Upper lobe of left lung (tissue), 6 donors: ENCODE measurements around the gene IQCM. TPM values are rescaled to one million over a fixed set of nuclear protein-coding genes. Genes with fewer than 3 reads are reported as not detected.
A peak's percentile ranks its signal among the peaks of the same experiment; 100 is the strongest.

ENCODE experiments used
- ATAC-seq, 2 donors: fragments of 200-7000 bp; cut with Tn5 transposase; one replicate each; pipeline ENCODE4 v1.9.1; 2022; ENCODE audit warnings: mild to moderate bottlenecking in 2 of 2, moderate library complexity in 2 of 2; ENCODE audit not compliant: low FRiP score in 2 of 2
- DNase-seq, 2 donors: peaks; one replicate each; pipeline ENCODE4 v3.0.0-alpha.2; 2019 to 2020
- H3K27ac ChIP-seq, 4 donors: fragments of 200-600 bp; sonication (generic); one replicate each; pipeline ENCODE4 v1.5.1; 2016 to 2019
- H3K27me3 ChIP-seq, 4 donors: fragments of 200-600 bp; sonication (generic); one replicate each; pipeline ENCODE4 v1.5.1; 2017 to 2019
- H3K36me3 ChIP-seq, 4 donors: fragments of 200-600 bp; sonication (generic); one replicate each; pipeline ENCODE4 v1.5.1; 2016 to 2019
- H3K4me1 ChIP-seq, 4 donors: fragments of 200-600 bp; sonication (generic); one replicate each; pipeline ENCODE4 v1.5.1; 2018 to 2019
- H3K4me3 ChIP-seq, 4 donors: fragments of 200-600 bp; sonication (generic); one replicate each; pipeline ENCODE4 v1.5.1; 2017 to 2019; ENCODE audit warnings: mild to moderate bottlenecking in 2 of 4, moderate library complexity in 1 of 4
- H3K9me3 ChIP-seq, 4 donors: fragments of 200-600 bp; sonication (generic); one replicate each; pipeline ENCODE4 v1.5.1; 2018 to 2019
- CTCF ChIP-seq, 6 experiments: fragments of 450-650 bp in 4 of 6; fragments of 200-600 bp in 2 of 6; sonication (generic) in 2 of 6; IDR thresholded peaks; one replicate each; pipeline ENCODE4 v1.5.1; 2016 to 2019; ENCODE audit warnings: antibody characterized with exemption in 6 of 6
- EP300 ChIP-seq, 4 donors: sonication (generic); formaldehyde crosslinking; IDR thresholded peaks; one replicate each; pipeline ENCODE4 v1.5.1; 2017; ENCODE audit warnings: antibody characterized with exemption in 4 of 4, control low read depth in 2 of 4
- POLR2A ChIP-seq, 4 donors: fragments of 450-650 bp; IDR thresholded peaks; one replicate each; pipeline ENCODE4 v1.5.1; 2016 to 2017; ENCODE audit warnings: antibody characterized with exemption in 4 of 4, mild to moderate bottlenecking in 2 of 4
- POLR2AphosphoS5 ChIP-seq, 2 donors: sonication (generic); formaldehyde crosslinking; IDR thresholded peaks; one replicate each; pipeline ENCODE4 v1.5.1; 2017; ENCODE audit warnings: antibody characterized with exemption in 2 of 2
- WGBS, 2 donors: methylation state at CpG; one replicate each; pipeline ENCODE4 v1.1.5; 2017 to 2018; 5-methylcytosine and 5-hydroxymethylcytosine counted together
- total RNA-seq, 6 donors: library from RNA; depleted of rRNA in 4 of 6; stranded (reverse); fragments of >200 nt in 4 of 6; gene quantifications; one replicate each; pipeline versions ENCODE4 v1.1.0 to v1.2.1, GENCODE V29; 2016 to 2021
- donor health status: DM: no; HTN: no; CAD: no; lungs with moderate emphysema.
- donor health status: DM: no; HTN: yes; CAD: no; lungs with severe emphysema.

Gene IQCM
- total RNA-seq, 6 donors from 2014 or later = not detected

DNA sequence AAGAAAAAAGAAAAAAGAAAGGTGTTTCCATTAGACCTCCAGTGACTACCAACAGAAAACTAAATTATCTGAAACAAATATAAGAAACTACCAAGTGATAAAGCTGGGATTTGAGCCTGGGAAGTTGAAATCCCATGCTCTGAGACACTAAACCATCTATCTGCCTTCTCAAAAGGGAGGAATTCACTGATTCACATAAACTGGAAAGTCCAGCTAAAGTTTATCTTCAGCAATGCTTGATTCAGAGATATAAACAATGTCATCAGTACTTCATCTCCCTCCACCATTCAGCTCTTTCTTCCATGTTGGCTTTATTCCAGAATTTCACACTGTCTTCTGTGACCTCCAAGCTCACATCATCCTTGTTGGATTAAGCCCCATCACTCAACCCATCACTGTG, 96.3 kb downstream of the IQCM start:
- DNase-seq (no peak), ATAC-seq (no peak)
- Histone ChIP-seq H3K27me3 (no peaks in the 10 kb centered on the region), H3K4me1 (no peaks in the 10 kb centered on the region), H3K27ac (no peak overlapping the region), H3K4me3 (no peak overlapping the region), H3K9me3 (peaks cover 0 to 11% (median 8%) of the 10 kb centered on the region in 4 donors), H3K36me3 (no peaks in the 10 kb centered on the region)
- TF ChIP-seq EP300 (IDR thresholded peaks at IDR 0.05) (no peak), POLR2A (IDR thresholded peaks at IDR 0.05) (no peak), POLR2AphosphoS5 (IDR thresholded peaks at IDR 0.05) (no peak), CTCF (IDR thresholded peaks at IDR 0.05) (no peak)

DNA sequence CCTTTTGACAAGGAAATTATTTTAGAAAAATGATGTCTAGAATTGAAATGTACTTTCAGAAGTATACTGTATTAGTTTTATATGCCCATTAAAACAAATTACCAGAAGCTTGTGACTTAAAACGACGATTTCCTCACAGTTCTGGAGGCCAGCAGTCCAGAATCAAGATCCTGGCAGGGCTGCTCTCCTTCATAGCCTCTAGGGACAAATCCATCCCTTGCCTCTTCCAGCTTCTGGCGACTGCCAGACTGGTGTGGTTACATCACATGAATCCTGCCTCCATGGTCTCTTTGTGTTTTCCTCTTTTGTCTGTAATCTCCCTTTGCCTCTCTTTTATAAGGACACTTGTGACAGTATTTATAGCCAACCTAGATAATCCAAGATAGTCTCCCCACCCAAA, 97.1 kb downstream of the IQCM start:
- Histone ChIP-seq H3K4me1 (no peaks in the 10 kb centered on the region), H3K4me3 (no peak overlapping the region), H3K27ac (no peak overlapping the region), H3K9me3 (peaks cover 0 to 11% (median 8%) of the 10 kb centered on the region in 4 donors), H3K36me3 (no peaks in the 10 kb centered on the region), H3K27me3 (no peaks in the 10 kb centered on the region)
- DNase-seq = no peak
- 75 to 76% methylated on average over 3 of the region's 3 CpGs for WGBS, 2 donors
- ATAC-seq = no peak
- no peak for TF ChIP-seq POLR2AphosphoS5 (IDR thresholded peaks at IDR 0.05)

GRCh38 chr4:149716728-149717127, 98.9 kb downstream of the IQCM start:
- Histone ChIP-seq H3K4me3 (no peak overlapping the region), H3K27me3 (no peaks in the 10 kb centered on the region), H3K9me3 (peaks cover 0 to 11% (median 8%) of the 10 kb centered on the region in 4 donors), H3K4me1 (no peaks in the 10 kb centered on the region), H3K36me3 (no peaks in the 10 kb centered on the region), H3K27ac (no peak overlapping the region)
- ATAC-seq (no peak), DNase-seq (no peak)
- 70 to 76% methylated on average over 1 of the region's 1 CpG for WGBS, 2 donors
- TF ChIP-seq EP300 (IDR thresholded peaks at IDR 0.05) (no peak), POLR2A (IDR thresholded peaks at IDR 0.05) (no peak)

DNA sequence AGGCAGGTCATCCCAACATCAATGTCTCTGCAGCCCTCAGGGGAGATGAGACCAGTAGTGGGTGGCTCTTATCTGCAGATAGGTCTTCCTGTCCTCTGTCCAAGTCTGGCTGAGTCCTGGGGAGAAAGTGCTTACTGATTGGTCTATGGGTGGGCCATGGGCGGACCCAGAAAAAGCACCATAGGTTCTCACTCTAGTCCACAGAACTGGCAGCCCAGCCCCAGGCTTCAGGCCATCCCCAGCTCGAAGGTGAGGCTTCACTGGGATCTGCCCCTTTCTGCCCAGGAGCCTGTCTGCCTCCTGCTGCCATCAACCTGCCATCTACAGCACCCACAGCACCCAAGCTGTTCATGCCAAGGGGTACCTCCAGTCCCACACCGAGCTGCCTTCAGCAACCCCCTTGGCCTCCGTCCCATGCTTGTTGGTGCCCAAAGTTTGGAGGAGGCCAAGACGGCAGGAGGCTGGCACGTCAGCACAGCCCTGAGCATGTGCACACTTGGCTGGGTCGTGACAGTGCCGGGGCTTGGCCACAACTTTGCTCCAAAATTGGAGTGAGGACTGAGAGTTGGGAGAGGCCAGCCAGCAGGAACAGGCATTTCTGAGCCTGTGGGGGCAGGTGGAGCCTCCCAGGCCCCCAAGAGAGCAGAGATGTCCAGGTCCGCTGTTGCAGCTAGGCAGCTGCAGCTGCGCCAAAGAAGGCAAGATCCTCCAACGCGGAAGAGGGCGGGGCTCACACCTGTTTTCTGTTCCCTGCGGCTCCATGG, 99.6 kb downstream of the IQCM start:
- peak in 1 of 2 donors; percentile 50 for DNase-seq
- peaks cover 0 to 11% (median 8%) of the 10 kb centered on the region in 4 donors for H3K9me3 ChIP-seq
- no peak overlapping the region for H3K27ac ChIP-seq
- TF ChIP-seq EP300 (IDR thresholded peaks at IDR 0.05) = no peak
- no peak for TF ChIP-seq POLR2AphosphoS5 (IDR thresholded peaks at IDR 0.05)
- TF ChIP-seq POLR2A (IDR thresholded peaks at IDR 0.05) = no peak
- TF ChIP-seq CTCF (IDR thresholded peaks at IDR 0.05) = no peak
- peak in 1 of 2 donors; percentile 15 for ATAC-seq
- 90 to 100% methylated on average over 1 to 14 of the region's 14 CpGs for WGBS, 2 donors
- H3K4me3 ChIP-seq = no peak overlapping the region
- no peaks in the 10 kb centered on the region for H3K36me3 ChIP-seq
- H3K4me1 ChIP-seq = no peaks in the 10 kb centered on the region
- no peaks in the 10 kb centered on the region for H3K27me3 ChIP-seq

- H3K4me3 ChIP-seq = no peak overlapping the region
- TF ChIP-seq CTCF (IDR thresholded peaks at IDR 0.05) (no peak), POLR2AphosphoS5 (IDR thresholded peaks at IDR 0.05) (no peak), EP300 (IDR thresholded peaks at IDR 0.05) (no peak), POLR2A (IDR thresholded peaks at IDR 0.05) (no peak)
- H3K4me1 ChIP-seq = no peaks in the 10 kb centered on the region
- ATAC-seq = no peak
- no peak for DNase-seq
- H3K27me3 ChIP-seq = no peaks in the 10 kb centered on the region
- 65 to 70% methylated on average over 3 of the region's 3 CpGs for WGBS, 2 donors
- H3K9me3 ChIP-seq = peaks cover 0 to 11% (median 8%) of the 10 kb centered on the region in 4 donors
- H3K27ac ChIP-seq = no peak overlapping the region
- H3K36me3 ChIP-seq = no peaks in the 10 kb centered on the region
Observed at GRCh38 chr4:149713031-149713430, 102.6 kb downstream of the IQCM start.
